Neuronal stem cell (in vitro differentiated cells): Measurements from ENCODE around the gene CDH13.

Source experiments
- DNase-seq: peaks from one replicate; pipeline ENCODE4 v3.0.0-alpha.2; 2013; ENCODE audit warnings: low spot score
- H2AFZ ChIP-seq: one replicate; pipeline ENCODE4 v1.6.1; 2013; ENCODE audit warnings: mild to moderate bottlenecking, low read length, inconsistent platforms
- H2AK5ac ChIP-seq: 2 replicates; pipeline ENCODE4 v1.6.1; 2013; ENCODE audit warnings: low read depth, mild to moderate bottlenecking, inconsistent platforms, low read length, moderate library complexity, mixed read lengths
- H2BK120ac ChIP-seq: 2 replicates; pipeline ENCODE4 v1.6.1; 2013; ENCODE audit warnings: low read depth, mild to moderate bottlenecking, inconsistent platforms, low read length, moderate library complexity, mixed read lengths
- H2BK12ac ChIP-seq: one replicate; pipeline ENCODE4 v1.6.1; 2013; ENCODE audit warnings: low read length, inconsistent platforms
- H2BK15ac ChIP-seq: 2 replicates; pipeline ENCODE4 v1.6.1; 2013; ENCODE audit warnings: mild to moderate bottlenecking, low read length, inconsistent platforms, mixed read lengths
- H2BK5ac ChIP-seq: one replicate; pipeline ENCODE4 v1.6.1; 2013; ENCODE audit warnings: inconsistent platforms, mild to moderate bottlenecking, low read length, moderate library complexity
- H3K14ac ChIP-seq: one replicate; pipeline ENCODE4 v1.6.1; 2013; ENCODE audit warnings: low read length, inconsistent platforms
- H3K18ac ChIP-seq: 2 replicates; pipeline ENCODE4 v1.6.1; 2013; ENCODE audit warnings: low read length, inconsistent platforms
- H3K23ac ChIP-seq: 2 replicates; pipeline ENCODE4 v1.6.1; 2013; ENCODE audit warnings: low read depth, mild to moderate bottlenecking, mixed read lengths, low read length, inconsistent platforms; ENCODE audit not compliant: poor library complexity
- H3K27ac ChIP-seq: replicated peaks from 3 replicates; pipeline ENCODE4 v1.5.1; 2013; ENCODE audit warnings: low read length, inconsistent platforms
- H3K27me3 ChIP-seq, 3 experiments: 2 replicates each; pipeline ENCODE4 v1.6.1; 2013; ENCODE audit warnings: low read length in 3 of 3, mild to moderate bottlenecking in 2 of 3, inconsistent platforms in 1 of 3, low read depth in 1 of 3, mixed read lengths in 1 of 3, moderate library complexity in 1 of 3; ENCODE audit not compliant: control insufficient read depth in 3 of 3, insufficient read depth in 3 of 3
- H3K36me3 ChIP-seq, 2 donors: replicated peaks in 1 of 2; 2 replicates each; pipeline ENCODE4 v1.6.1; 2013; ENCODE audit warnings: low read length in 2 of 2; ENCODE audit not compliant: control insufficient read depth in 2 of 2, insufficient read depth in 2 of 2
- H3K4ac ChIP-seq: 2 replicates; pipeline ENCODE4 v1.6.1; 2013; ENCODE audit warnings: inconsistent platforms, mild to moderate bottlenecking, low read length, moderate library complexity
- H3K4me1 ChIP-seq, 2 donors: 1 replicate in 1 of 2; 2 replicates in 1 of 2; pipeline ENCODE4 v1.6.1; 2013; ENCODE audit warnings: low read length in 2 of 2, low read depth in 1 of 2; ENCODE audit not compliant: control insufficient read depth in 2 of 2, insufficient read depth in 1 of 2
- H3K4me2 ChIP-seq: one replicate; pipeline ENCODE4 v1.6.1; 2013; ENCODE audit warnings: mild to moderate bottlenecking, low read length, inconsistent platforms; ENCODE audit not compliant: insufficient read depth, poor library complexity, severe bottlenecking
- H3K4me3 ChIP-seq, 2 donors: 2 replicates each; pipeline ENCODE4 v1.5.1; 2013; ENCODE audit warnings: low read length in 2 of 2, mild to moderate bottlenecking in 2 of 2, inconsistent platforms in 1 of 2, moderate library complexity in 1 of 2
- H3K79me1 ChIP-seq: one replicate; pipeline ENCODE4 v1.6.1; 2013; ENCODE audit warnings: low read depth, mild to moderate bottlenecking, inconsistent platforms, low read length, moderate library complexity
- H3K9ac ChIP-seq: one replicate; pipeline ENCODE4 v1.6.1; 2013; ENCODE audit warnings: mild to moderate bottlenecking, low read depth, low read length, inconsistent platforms; ENCODE audit not compliant: poor library complexity
- H3K9me3 ChIP-seq, 2 donors: replicated peaks in 1 of 2; 2 replicates each; pipeline versions ENCODE3 to v1.6.1; 2013; ENCODE audit warnings: low read length in 2 of 2, mild to moderate bottlenecking in 2 of 2, inconsistent platforms in 1 of 2, low read depth in 1 of 2, mixed read lengths in 1 of 2, moderate library complexity in 1 of 2; ENCODE audit not compliant: control insufficient read depth in 2 of 2, insufficient read depth in 1 of 2
- H4K8ac ChIP-seq: one replicate; pipeline ENCODE4 v1.6.1; 2013; ENCODE audit warnings: low read depth, mild to moderate bottlenecking, inconsistent platforms, low read length, moderate library complexity
- H4K91ac ChIP-seq: one replicate; pipeline ENCODE4 v1.6.1; 2013; ENCODE audit warnings: low read length, low read depth, mild to moderate bottlenecking, inconsistent platforms; ENCODE audit not compliant: poor library complexity
- WGBS, 2 donors: extraction: QIAGEN DNeasy Blood & Tissue Kit; methylation state at CpG; one replicate each; pipeline ENCODE4 v1.1.7; 2013; ENCODE audit warnings: missing lambda C conversion rate in 2 of 2, mixed read lengths in 1 of 2; ENCODE audit not compliant: insufficient read length in 2 of 2, insufficient replicate concordance in 1 of 2; ENCODE audit errors: extremely low coverage in 2 of 2; 5-methylcytosine and 5-hydroxymethylcytosine counted together

CDH13 gene

DNA sequence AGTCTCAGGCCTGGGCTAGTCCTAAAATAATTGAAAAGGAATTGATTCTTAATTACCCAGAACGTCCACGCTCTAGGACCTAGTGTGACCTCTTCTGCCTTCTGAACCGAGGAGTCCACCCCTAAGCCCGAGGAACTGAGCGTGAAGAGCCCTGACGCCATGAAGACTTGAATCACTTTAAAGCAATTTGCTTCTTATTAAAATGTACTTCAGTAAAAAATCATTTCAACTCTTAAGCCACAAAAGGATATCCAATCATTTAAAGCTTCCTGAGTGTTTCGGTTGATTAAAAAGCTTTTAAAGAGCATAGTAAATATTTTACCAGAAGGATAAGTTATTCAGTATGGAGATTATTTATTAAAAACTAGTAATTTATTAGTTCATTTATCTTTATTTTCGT lies 1192.6 kb downstream of the CDH13 start:
- DNase-seq, result no peak

DNA sequence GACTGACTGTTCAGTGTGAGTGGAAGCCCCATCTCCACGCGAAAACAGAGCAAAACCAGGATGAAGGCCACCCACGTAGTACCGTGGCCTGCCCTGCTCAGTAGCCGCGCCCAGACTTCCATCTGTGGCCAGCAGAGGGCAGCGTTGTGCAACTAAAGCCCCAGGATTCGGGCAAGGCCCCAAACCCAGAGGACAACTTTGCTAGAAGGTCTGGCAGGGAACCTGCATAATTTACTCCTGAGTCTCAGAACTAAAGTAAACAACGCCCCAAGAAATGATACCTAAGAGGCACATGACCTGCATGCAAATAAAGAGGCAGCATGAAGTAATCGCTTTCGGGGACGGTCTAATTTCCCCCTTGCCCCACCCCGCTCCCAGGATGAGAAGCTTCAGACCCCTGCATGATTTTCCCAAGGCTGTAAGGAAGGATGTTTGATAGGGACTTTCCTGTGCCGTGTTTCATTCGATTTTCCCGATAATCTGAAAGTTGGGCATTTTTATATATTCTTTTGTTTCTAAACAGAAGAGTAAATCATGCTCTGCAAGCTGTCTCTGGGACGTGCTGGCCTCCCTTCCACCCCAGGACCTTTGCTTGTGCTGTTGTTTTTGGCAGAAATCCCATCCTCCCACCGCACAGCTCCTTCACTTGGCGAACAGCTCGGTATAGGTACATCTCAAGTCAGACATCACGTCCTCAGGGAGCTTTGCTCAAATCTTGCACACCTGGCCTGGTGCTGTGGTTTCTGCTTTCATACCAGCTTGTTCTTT lies 1199.6 kb downstream of the CDH13 start:
- Histone ChIP-seq H3K9ac (no peak overlapping the region), H2AK5ac (no peak overlapping the region), H3K4me2 (no peak overlapping the region), H3K36me3 (no peaks in the 10 kb centered on the region), H3K4me1 (peaks cover 0 to 1% of the 10 kb centered on the region in 2 donors), H3K14ac (no peak overlapping the region), H2BK5ac (no peak overlapping the region), H3K4me3 (no peak overlapping the region), H3K79me1 (no peaks in the 10 kb centered on the region), H3K9me3 (no peaks in the 10 kb centered on the region), H2BK12ac (no peak overlapping the region), H3K27ac (no peak overlapping the region), H2BK120ac (no peak overlapping the region), H4K8ac (no peak overlapping the region), H3K23ac (no peak overlapping the region), H4K91ac (no peak overlapping the region), H2BK15ac (no peak overlapping the region), H3K4ac (no peak overlapping the region), H3K27me3 (no peaks in the 10 kb centered on the region), H3K18ac (no peak overlapping the region), H2AFZ (peak overlapping the region; percentile 54)
- WGBS, 2 donors, result no CpG with 5 or more reads among the region's 21 CpGs
- DNase-seq, result peak; percentile 80

More for the DNA sequence above, 1192.6 kb downstream of the CDH13 start:
- Histone ChIP-seq H3K23ac (no peak overlapping the region), H3K9ac (no peak overlapping the region), H3K18ac (no peak overlapping the region), H2BK5ac (no peak overlapping the region), H4K91ac (no peak overlapping the region), H3K79me1 (no peaks in the 10 kb centered on the region), H3K27ac (no peak overlapping the region), H3K27me3 (no peaks in the 10 kb centered on the region), H2AK5ac (no peak overlapping the region), H2AFZ (no peak overlapping the region), H2BK12ac (no peak overlapping the region), H2BK15ac (no peak overlapping the region), H3K14ac (no peak overlapping the region), H3K4me1 (peaks cover 3 to 4% of the 10 kb centered on the region in 2 donors), H3K4me2 (no peak overlapping the region), H3K4ac (no peak overlapping the region), H3K36me3 (no peaks in the 10 kb centered on the region), H4K8ac (no peak overlapping the region), H3K9me3 (peaks cover 0 to 2% of the 10 kb centered on the region in 2 donors), H3K4me3 (no peak overlapping the region), H2BK120ac (no peak overlapping the region)
- WGBS, 2 donors, result no CpG with 5 or more reads among the region's 8 CpGs

DNA sequence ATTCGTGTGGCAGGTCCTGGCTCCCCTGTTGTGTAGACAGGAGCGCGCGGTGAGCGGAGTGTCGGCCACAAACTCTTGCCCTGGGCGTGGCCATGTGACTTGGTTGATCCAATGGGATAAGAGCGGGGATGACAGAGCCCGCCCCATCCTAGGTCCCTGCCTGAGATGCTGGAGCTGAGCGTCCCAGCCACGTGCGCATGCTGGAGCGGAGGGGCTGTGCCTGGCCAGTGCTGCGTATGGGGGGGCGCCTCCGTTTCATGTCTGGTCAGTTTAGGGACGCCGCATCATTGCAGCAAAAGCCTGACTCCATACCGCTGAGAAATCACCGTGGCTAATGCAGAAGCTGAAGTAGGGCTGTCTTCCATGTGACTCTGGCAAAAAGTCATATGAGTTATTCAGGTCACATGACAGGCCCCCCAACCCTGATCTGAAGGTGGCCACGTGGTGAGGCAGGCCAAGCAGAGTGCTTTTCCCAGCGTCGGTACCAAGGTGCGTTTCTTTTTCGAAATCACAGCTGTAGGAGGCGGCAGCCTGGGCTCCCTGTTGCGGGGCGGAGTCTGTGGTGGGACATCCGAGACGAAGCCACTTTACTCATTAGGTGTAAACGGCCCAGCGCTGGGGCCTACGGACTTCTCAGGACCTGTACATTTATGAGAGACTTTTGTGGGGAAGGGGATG lies 1203.5 kb downstream of the CDH13 start:
- H2AFZ ChIP-seq, result no peak overlapping the region
- H2AK5ac ChIP-seq, result no peak overlapping the region
- H2BK15ac ChIP-seq, result no peak overlapping the region
- H3K79me1 ChIP-seq, result no peaks in the 10 kb centered on the region
- H2BK5ac ChIP-seq, result no peak overlapping the region
- no peak overlapping the region for H2BK120ac ChIP-seq
- H3K4me3 ChIP-seq, result no peak overlapping the region
- H3K9me3 ChIP-seq, result peaks cover 0 to 17% of the 10 kb centered on the region in 2 donors
- H3K27me3 ChIP-seq, result no peaks in the 10 kb centered on the region
- H3K9ac ChIP-seq, result no peak overlapping the region
- H3K23ac ChIP-seq, result peak overlapping the region; percentile 76
- no peak overlapping the region for H3K4me2 ChIP-seq
- no peak overlapping the region for H3K4ac ChIP-seq
- peak overlapping the region; percentile 3 for H3K14ac ChIP-seq
- H4K8ac ChIP-seq, result no peak overlapping the region
- WGBS, 2 donors, result no CpG with 5 or more reads among the region's 33 CpGs
- H3K36me3 ChIP-seq, result no peaks in the 10 kb centered on the region
- no peak overlapping the region for H3K18ac ChIP-seq
- H4K91ac ChIP-seq, result no peak overlapping the region
- no peak for DNase-seq
- peak overlapping the region; percentile 11 for H2BK12ac ChIP-seq
- no peak overlapping the region for H3K27ac ChIP-seq
- peaks cover 0 to 1% of the 10 kb centered on the region in 2 donors for H3K4me1 ChIP-seq

DNA sequence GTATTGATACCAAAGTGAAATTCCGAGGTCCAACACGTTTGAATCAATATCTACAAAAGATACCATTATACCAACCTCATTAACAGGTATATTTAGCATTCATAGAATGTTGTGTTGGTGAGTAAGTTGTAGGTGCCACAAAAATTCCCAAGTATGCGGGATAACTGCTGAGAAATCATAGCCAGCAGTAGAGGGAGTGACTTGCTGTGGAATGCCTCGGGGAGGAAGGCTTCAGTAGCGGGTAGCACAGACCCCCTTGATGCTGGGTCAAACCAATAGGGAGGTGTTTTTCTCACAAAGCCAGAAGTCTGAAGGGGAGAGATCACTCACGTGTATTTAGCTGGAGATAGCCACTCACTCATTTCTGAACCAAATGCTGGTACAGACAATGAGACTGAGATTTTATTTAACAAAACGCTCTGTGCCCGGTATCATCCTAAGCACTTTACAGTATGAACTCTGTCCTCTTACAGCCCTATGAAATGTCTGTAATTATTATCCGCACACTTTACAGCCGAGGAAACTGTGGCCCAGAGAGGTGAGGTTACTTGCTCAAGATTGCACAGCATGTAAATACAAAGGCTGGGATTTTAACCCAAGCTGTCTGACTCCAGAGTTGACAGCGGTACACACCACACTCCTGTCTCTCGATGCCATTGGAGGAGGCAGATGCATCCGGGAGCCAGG lies 1204.1 kb downstream of the CDH13 start:
- no peak overlapping the region for H2BK12ac ChIP-seq
- H3K4me2 ChIP-seq, result no peak overlapping the region
- no peak overlapping the region for H3K9ac ChIP-seq
- H3K4ac ChIP-seq, result no peak overlapping the region
- no peak overlapping the region for H2BK5ac ChIP-seq
- H3K9me3 ChIP-seq, result peaks cover 0 to 17% of the 10 kb centered on the region in 2 donors
- H2AK5ac ChIP-seq, result no peak overlapping the region
- H3K23ac ChIP-seq, result no peak overlapping the region
- no peak for DNase-seq
- H2BK15ac ChIP-seq, result no peak overlapping the region
- H3K4me3 ChIP-seq, result no peak overlapping the region
- no peak overlapping the region for H3K27ac ChIP-seq
- H3K4me1 ChIP-seq, result peaks cover 0 to 1% of the 10 kb centered on the region in 2 donors
- H2BK120ac ChIP-seq, result no peak overlapping the region
- WGBS, 2 donors, result no CpG with 5 or more reads among the region's 13 CpGs
- no peak overlapping the region for H2AFZ ChIP-seq
- no peak overlapping the region for H3K14ac ChIP-seq
- H3K79me1 ChIP-seq, result no peaks in the 10 kb centered on the region
- no peak overlapping the region for H4K91ac ChIP-seq
- H3K36me3 ChIP-seq, result no peaks in the 10 kb centered on the region
- H3K18ac ChIP-seq, result no peak overlapping the region
- no peaks in the 10 kb centered on the region for H3K27me3 ChIP-seq
- no peak overlapping the region for H4K8ac ChIP-seq
